ENCODE results near the gene WFDC1. TPM values are rescaled to one million over a fixed set of nuclear protein-coding genes. Genes with fewer than 3 reads are reported as not detected.

The WFDC1 gene
- total RNA-seq, 1 donor from 2014 or later: not detected

- intact Hi-C loops (cut with micrococcal nuclease): no loop called here
Measured at GRCh38 chr16:84378099-84378498, 83.4 kb downstream of the WFDC1 start.

- intact Hi-C loops (cut with micrococcal nuclease): no loop called here
Measured at GRCh38 chr16:84378567-84378966, 83.9 kb downstream of the WFDC1 start.

GRCh38 chr16:84379008-84379708 is 84.5 kb downstream of the WFDC1 start:
- intact Hi-C loops (cut with micrococcal nuclease): no loop called here

Other genes with a start within 250 kb of the WFDC1 start
- 52.9 and 55.6 TPM in 2 replicates for gene MBTPS1, start 177.9 kb upstream of the WFDC1 start, total RNA-seq
- gene HSDL1, start 149.7 kb upstream of the WFDC1 start, total RNA-seq: 11.5 and 13.3 TPM in 2 replicates
- not detected in 2 replicates for gene DNAAF1, start 149.6 kb upstream of the WFDC1 start, total RNA-seq
- gene TAF1C, start 107.8 kb upstream of the WFDC1 start, total RNA-seq: 58.4 and 63.4 TPM in 2 replicates
- not detected in 2 replicates for gene ADAD2, start 103.7 kb upstream of the WFDC1 start, total RNA-seq
- gene KCNG4, start 54.9 kb upstream of the WFDC1 start, total RNA-seq: not detected in 2 replicates
- 0.16 TPM in 1 of 2 replicates, not detected in the other for gene ATP2C2, start 73.7 kb downstream of the WFDC1 start, total RNA-seq
- 23.6 and 28.2 TPM in 2 replicates for gene MEAK7, start 209.8 kb downstream of the WFDC1 start, total RNA-seq